ENCODE data around the gene ZMIZ1. TPM values are rescaled to one million over a fixed set of nuclear protein-coding genes. Genes with fewer than 3 reads are reported as not detected.

Gene ZMIZ1
- polyA plus RNA-seq, 2 of the 4 experiments (the other 2 are of a cell fraction), result 8.1 to 30.3 TPM

DNA sequence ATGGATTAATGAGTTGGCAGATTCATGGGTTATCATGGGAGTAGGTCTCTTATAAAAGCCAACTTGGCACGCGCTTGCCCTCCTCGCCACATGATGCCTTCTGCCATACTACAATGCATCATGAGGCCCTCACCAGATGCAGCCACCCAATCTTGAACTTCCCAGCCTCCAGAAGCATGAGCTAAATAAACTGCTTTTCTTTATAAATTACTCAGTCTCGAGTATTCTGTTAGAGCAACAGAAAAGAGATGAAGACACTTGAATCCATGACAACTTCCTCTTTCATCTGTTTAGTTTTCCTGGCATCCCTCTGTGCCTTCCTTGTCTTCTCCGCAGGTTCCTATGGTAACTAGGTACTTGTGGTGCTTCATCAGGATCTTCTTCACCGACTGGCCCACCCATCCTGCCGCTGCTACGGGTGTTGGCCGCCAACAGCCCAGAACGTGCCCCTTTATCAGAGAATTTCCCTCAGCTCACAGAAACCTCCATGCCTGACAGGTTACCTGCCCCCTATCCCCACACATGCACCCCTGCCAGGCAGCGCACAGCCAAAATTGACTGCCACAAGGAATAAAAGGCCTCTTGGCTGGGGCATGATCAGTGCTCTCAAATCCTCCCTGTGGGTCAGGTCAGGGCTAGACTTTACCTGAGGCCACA is 250.5 kb downstream of the ZMIZ1 start:
- no peak for DNase-seq (ENCODE audit: low read depth in 1 of 2, low spot score in 1 of 2)
- no peak for ATAC-seq
- Histone ChIP-seq H3K27ac (peak overlapping the region in 1 of 2 experiments; percentile 83; a peak in 4 of 6 replicates), H3K4me2 (no peak overlapping the region), H3K4me3 (no peak overlapping the region), H3K4me1 (peaks cover 41% of the 10 kb centered on the region), H3K9me3 (no peaks in the 10 kb centered on the region)
- ChIA-PET POLR2A (no interaction called here), CTCF (interaction anchor here (0.7 to 3.0 kb wide), 3 partner anchors 27 to 1952 kb away, joined by 3 to 9 read pairs (median 3); partner anchors contain the start of gene PPIF)
- 87% methylated on average over 11 of the region's 11 CpGs for WGBS (ENCODE audit: missing lambda C conversion rate)
- no peak for FAIRE-seq
- TF ChIP-seq RCOR1 (IDR thresholded peaks at IDR 0.05; ENCODE audit: low read depth, low read length), result no peak
- TF ChIP-seq MAZ (IDR thresholded peaks at IDR 0.05; ENCODE audit: borderline replicate concordance, low read depth, low read length), result no peak
- no peak for TF ChIP-seq NR3C1 (IDR thresholded peaks at IDR 0.05)
- no peak for TF ChIP-seq GATA3 (IDR thresholded peaks at IDR 0.05; ENCODE audit: borderline replicate concordance)
- TF ChIP-seq CBX8 (IDR thresholded peaks at IDR 0.05), result no peak
- TF ChIP-seq CEBPB (IDR thresholded peaks at IDR 0.05), result no peak
- TF ChIP-seq, protein P1, sequence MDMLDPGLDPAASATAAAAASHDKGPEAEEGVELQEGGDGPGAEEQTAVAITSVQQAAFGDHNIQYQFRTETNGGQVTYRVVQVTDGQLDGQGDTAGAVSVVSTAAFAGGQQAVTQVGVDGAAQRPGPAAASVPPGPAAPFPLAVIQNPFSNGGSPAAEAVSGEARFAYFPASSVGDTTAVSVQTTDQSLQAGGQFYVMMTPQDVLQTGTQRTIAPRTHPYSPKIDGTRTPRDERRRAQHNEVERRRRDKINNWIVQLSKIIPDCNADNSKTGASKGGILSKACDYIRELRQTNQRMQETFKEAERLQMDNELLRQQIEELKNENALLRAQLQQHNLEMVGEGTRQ (IDR thresholded peaks at IDR 0.05), result no peak
- TF ChIP-seq SMC3 (IDR thresholded peaks at IDR 0.05), result no peak
- TF ChIP-seq, protein P2, sequence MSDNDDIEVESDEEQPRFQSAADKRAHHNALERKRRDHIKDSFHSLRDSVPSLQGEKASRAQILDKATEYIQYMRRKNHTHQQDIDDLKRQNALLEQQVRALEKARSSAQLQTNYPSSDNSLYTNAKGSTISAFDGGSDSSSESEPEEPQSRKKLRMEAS (IDR thresholded peaks at IDR 0.05), result no peak
- TF ChIP-seq RNF2 (IDR thresholded peaks at IDR 0.05; ENCODE audit: borderline replicate concordance, low read depth), result no peak
- TF ChIP-seq PHF8 (IDR thresholded peaks at IDR 0.05; ENCODE audit: borderline replicate concordance, low read depth), result no peak
- TF ChIP-seq, protein P3, sequence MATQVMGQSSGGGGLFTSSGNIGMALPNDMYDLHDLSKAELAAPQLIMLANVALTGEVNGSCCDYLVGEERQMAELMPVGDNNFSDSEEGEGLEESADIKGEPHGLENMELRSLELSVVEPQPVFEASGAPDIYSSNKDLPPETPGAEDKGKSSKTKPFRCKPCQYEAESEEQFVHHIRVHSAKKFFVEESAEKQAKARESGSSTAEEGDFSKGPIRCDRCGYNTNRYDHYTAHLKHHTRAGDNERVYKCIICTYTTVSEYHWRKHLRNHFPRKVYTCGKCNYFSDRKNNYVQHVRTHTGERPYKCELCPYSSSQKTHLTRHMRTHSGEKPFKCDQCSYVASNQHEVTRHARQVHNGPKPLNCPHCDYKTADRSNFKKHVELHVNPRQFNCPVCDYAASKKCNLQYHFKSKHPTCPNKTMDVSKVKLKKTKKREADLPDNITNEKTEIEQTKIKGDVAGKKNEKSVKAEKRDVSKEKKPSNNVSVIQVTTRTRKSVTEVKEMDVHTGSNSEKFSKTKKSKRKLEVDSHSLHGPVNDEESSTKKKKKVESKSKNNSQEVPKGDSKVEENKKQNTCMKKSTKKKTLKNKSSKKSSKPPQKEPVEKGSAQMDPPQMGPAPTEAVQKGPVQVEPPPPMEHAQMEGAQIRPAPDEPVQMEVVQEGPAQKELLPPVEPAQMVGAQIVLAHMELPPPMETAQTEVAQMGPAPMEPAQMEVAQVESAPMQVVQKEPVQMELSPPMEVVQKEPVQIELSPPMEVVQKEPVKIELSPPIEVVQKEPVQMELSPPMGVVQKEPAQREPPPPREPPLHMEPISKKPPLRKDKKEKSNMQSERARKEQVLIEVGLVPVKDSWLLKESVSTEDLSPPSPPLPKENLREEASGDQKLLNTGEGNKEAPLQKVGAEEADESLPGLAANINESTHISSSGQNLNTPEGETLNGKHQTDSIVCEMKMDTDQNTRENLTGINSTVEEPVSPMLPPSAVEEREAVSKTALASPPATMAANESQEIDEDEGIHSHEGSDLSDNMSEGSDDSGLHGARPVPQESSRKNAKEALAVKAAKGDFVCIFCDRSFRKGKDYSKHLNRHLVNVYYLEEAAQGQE (IDR thresholded peaks at IDR 0.05), result no peak
- no peak for TF ChIP-seq SREBF2 (IDR thresholded peaks at IDR 0.05)

DNA sequence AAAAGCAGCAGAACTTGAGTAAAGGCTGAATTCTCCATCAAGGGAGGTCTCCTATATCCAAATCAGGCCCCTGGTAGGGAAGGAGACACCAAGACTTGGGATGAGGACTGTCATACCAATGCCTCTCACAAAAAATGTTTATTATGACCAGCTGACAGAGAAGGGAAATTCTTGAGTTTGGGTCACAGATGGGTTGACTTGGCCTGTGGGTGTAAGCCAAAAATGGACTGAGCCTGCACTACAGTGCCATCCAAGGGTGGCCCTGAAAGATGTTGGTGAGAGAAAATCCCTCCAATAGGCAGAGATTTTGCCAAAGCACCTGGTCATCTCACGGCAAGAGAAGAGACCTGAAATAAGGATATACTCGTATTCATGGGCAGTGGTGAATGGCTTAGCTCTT is 251.6 kb downstream of the ZMIZ1 start:
- CTCF ChIA-PET, result interaction anchor here (1.2 to 3.0 kb wide), 2 partner anchors 26 to 167 kb away, joined by 3 to 9 read pairs; partner anchors contain the start of gene PPIF
- Histone ChIP-seq H3K27ac (peak overlapping the region; percentile 49 to 83), H3K4me3 (no peak overlapping the region), H3K4me1 (peaks cover 41% of the 10 kb centered on the region), H3K9me3 (no peaks in the 10 kb centered on the region), H3K4me2 (peak overlapping the region; percentile 22; the same call in 2 of the 3 replicates)
- TF ChIP-seq TFCP2L1 (CRISPR knock-in tag; IDR thresholded peaks at IDR 0.05) (no peak), CBX2 (IDR thresholded peaks at IDR 0.05; ENCODE audit: borderline replicate concordance, low read depth) (no peak), ZFP36 (IDR thresholded peaks at IDR 0.05; ENCODE audit: borderline replicate concordance, partially characterized antibody) (no peak), SMC3 (IDR thresholded peaks at IDR 0.05) (no peak)
- TF ChIP-seq, protein P2 (IDR thresholded peaks at IDR 0.05), result no peak
- no peak for FAIRE-seq
- POLR2A ChIA-PET, result no interaction called here
- no peak for ATAC-seq
- 92% methylated on average over 2 of the region's 2 CpGs for WGBS (ENCODE audit: missing lambda C conversion rate)
- DNase-seq (ENCODE audit: low read depth in 1 of 2, low spot score in 1 of 2), result no peak

DNA sequence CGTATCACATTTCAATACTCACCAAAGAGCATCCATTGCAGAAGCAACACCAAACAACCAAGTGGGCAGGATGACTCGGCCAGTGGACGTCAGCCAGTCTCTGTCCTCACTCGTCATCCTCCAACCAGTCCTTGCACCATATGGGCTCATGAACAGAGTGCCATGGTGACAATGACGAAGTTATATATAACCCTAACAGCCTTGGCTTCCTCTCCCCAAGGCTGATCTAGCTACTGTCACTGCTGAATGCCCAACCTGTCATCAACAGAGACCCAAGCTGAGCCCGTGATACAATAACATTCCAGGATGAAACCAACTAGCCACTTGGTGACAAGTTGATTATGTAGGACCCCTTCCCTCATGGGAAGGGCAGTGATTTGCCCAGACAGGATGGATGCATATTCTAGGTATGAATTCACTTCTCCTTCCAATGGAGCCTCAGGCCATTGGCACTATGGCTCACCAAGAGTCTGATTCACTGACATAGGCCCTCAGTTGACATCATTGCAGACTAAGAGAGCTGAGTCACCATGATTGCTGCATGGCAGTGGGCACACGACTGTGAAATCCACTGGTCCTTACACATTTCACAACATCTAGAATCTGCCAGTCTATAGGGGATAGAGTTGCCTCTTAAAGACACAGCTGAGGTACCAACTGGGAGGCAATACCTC is 252.2 kb downstream of the ZMIZ1 start:
- ATAC-seq (peak; percentile 65 to 67), FAIRE-seq (no peak), DNase-seq (ENCODE audit: low read depth in 1 of 2, low spot score in 1 of 2) (peak; percentile 74 to 83)
- Histone ChIP-seq H3K4me1 (peaks cover 41% of the 10 kb centered on the region), H3K4me3 (no peak overlapping the region), H3K9me3 (no peaks in the 10 kb centered on the region), H3K4me2 (peak overlapping the region; percentile 22), H3K27ac (peak overlapping the region; percentile 49 to 83)
- WGBS (ENCODE audit: missing lambda C conversion rate), result 58% methylated on average over 7 of the region's 7 CpGs
- CTCF ChIA-PET, result interaction anchor here (0.8 to 3.0 kb wide), 4 partner anchors 17 to 167 kb away, joined by 3 to 9 read pairs (median 3); partner anchors contain the start of gene PPIF
- POLR2A ChIA-PET, result no interaction called here
- peak; percentile 93 for TF ChIP-seq MAFK (IDR thresholded peaks at IDR 0.05; ENCODE audit: partially characterized antibody)
- TF ChIP-seq RCOR1 (IDR thresholded peaks at IDR 0.05; ENCODE audit: low read depth, low read length), result no peak
- TF ChIP-seq POLR2A (IDR thresholded peaks at IDR 0.05; ENCODE audit: low read length), result no peak
- TF ChIP-seq FOSL2 (IDR thresholded peaks at IDR 0.05), result peak; percentile 56; the same call in 1 of the 2 replicates
- peak; percentile 89 for TF ChIP-seq FOSL2 (CRISPR knock-in tag; IDR thresholded peaks at IDR 0.05)
- TF ChIP-seq, protein P2 (IDR thresholded peaks at IDR 0.05), result peak; percentile 55; the same call in 1 of the 2 replicates
- peak; percentile 77 for TF ChIP-seq JUNB (IDR thresholded peaks at IDR 0.05)
- peak; percentile 81 to 84 for TF ChIP-seq CEBPB (IDR thresholded peaks at IDR 0.05)
- no peak for TF ChIP-seq BHLHE40 (IDR thresholded peaks at IDR 0.05; ENCODE audit: low read depth, low read length)
- peak; percentile 55; the same call in 1 of the 2 replicates for TF ChIP-seq HOXB13 (CRISPR knock-in tag; IDR thresholded peaks at IDR 0.05; ENCODE audit: low read depth)
- peak; percentile 93 for TF ChIP-seq NFE2L2 (conservative IDR thresholded peaks at IDR 0.05; ENCODE audit: low read length)
- peak in 1 of 2 experiments; percentile 61; a peak in 1 of 5 replicates for TF ChIP-seq JUN (IDR thresholded peaks at IDR 0.05)
- TF ChIP-seq CHD2 (IDR thresholded peaks at IDR 0.05; ENCODE audit: low read length, partially characterized antibody), result no peak
- TF ChIP-seq, protein P4, sequence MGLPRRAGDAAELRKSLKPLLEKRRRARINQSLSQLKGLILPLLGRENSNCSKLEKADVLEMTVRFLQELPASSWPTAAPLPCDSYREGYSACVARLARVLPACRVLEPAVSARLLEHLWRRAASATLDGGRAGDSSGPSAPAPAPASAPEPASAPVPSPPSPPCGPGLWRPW (IDR thresholded peaks at IDR 0.05), result 0 out of 2 replicates have a peak, but pooled peaks have one; percentile 14
- peak in 1 of 2 experiments; percentile 46; a peak in 1 of 5 replicates for TF ChIP-seq EP300 (IDR thresholded peaks at IDR 0.05)
